Natural killer cell (primary cell): ENCODE measurements around the gene APOBEC3A. TPM values are rescaled to one million over a fixed set of nuclear protein-coding genes. Genes with fewer than 3 reads are reported as not detected.
A peak's percentile ranks its signal among the peaks of the same experiment; 100 is the strongest.

Experiments used
- ATAC-seq, 3 donors: fragments of 150-1000 bp in 2 of 3; fragments of 200-7000 bp in 1 of 3; cut with Tn5 transposase; 1 replicate in 1 of 3; 2 replicates in 2 of 3; pipeline ENCODE4 v1.10.0; 2021; ENCODE audit warnings: mild to moderate bottlenecking in 2 of 3, moderate library complexity in 2 of 3
- DNase-seq, 2 donors: peaks; one replicate each; pipeline versions ENCODE4 v3.0.0 to v3.0.0-alpha.2; 2013 to 2021; ENCODE audit warnings: mixed read lengths in 1 of 2
- H3K27ac ChIP-seq: one replicate; pipeline ENCODE4 v1.5.1; 2013; ENCODE audit warnings: mild to moderate bottlenecking, low read length
- H3K27me3 ChIP-seq: one replicate; pipeline ENCODE4 v1.6.1; 2013; ENCODE audit warnings: low read length; ENCODE audit not compliant: control insufficient read depth, insufficient read depth
- H3K36me3 ChIP-seq: one replicate; pipeline ENCODE4 v1.6.1; 2013; ENCODE audit warnings: low read length; ENCODE audit not compliant: control insufficient read depth, insufficient read depth
- H3K4me1 ChIP-seq: one replicate; pipeline ENCODE4 v1.6.1; 2013; ENCODE audit warnings: low read length; ENCODE audit not compliant: control insufficient read depth, insufficient read depth
- H3K4me3 ChIP-seq: one replicate; pipeline ENCODE4 v1.5.1; 2013; ENCODE audit warnings: low read length
- H3K9me3 ChIP-seq: one replicate; pipeline ENCODE4 v1.6.1; 2013; ENCODE audit warnings: low read length; ENCODE audit not compliant: control insufficient read depth, insufficient read depth
- H3K27ac Mint-ChIP-seq, 2 donors: one replicate each; pipeline ENCODE4 v1.8.0; 2022; ENCODE audit warnings: mild to moderate bottlenecking in 2 of 2, mixed read lengths in 2 of 2, moderate library complexity in 1 of 2
- H3K27me3 Mint-ChIP-seq, 2 donors: one replicate each; pipeline ENCODE4 v1.8.0; 2022; ENCODE audit warnings: low read depth in 2 of 2, mixed read lengths in 2 of 2
- H3K36me3 Mint-ChIP-seq: one replicate; pipeline ENCODE4 v1.8.0; 2022; ENCODE audit warnings: mixed read lengths
- H3K4me1 Mint-ChIP-seq, 2 donors: one replicate each; pipeline ENCODE4 v1.8.0; 2022; ENCODE audit warnings: mixed read lengths in 2 of 2
- H3K4me3 Mint-ChIP-seq: one replicate; pipeline ENCODE4 v1.8.0; 2022; ENCODE audit warnings: mild to moderate bottlenecking, moderate library complexity, mixed read lengths
- H3K9me3 Mint-ChIP-seq, 2 donors: one replicate each; pipeline ENCODE4 v1.8.0; 2022; ENCODE audit warnings: mixed read lengths in 2 of 2
- WGBS: methylation state at CpG from one replicate; pipeline ENCODE4 v1.1.7; 2013; ENCODE audit warnings: missing lambda C conversion rate; ENCODE audit not compliant: insufficient coverage; 5-methylcytosine and 5-hydroxymethylcytosine counted together
- intact Hi-C: fragments of 100-400 bp; cut with micrococcal nuclease; formaldehyde crosslinking; loops from one replicate; pipeline ENCODE4 v1.14.2; 2022
- total RNA-seq, 4 donors: library from RNA; stranded (reverse); fragments of 120-200 nt in 1 of 4; gene quantifications; one replicate each; pipeline versions ENCODE4 v1.2.3 to v1.2.4, GENCODE V29; 2013 to 2022
- TF ChIP-seq, protein P1 (sequence below): fragments of 200-600 bp; IDR thresholded peaks from one replicate; pipeline ENCODE4 v1.8.0; 2022; ENCODE audit warnings: antibody characterized with exemption

The APOBEC3A gene
- total RNA-seq, 3 donors from 2014 or later (not counting 1 experiment from before 2014, with no cell fraction given), result 0.66 to 48.1 (median 4.3) TPM

DNA sequence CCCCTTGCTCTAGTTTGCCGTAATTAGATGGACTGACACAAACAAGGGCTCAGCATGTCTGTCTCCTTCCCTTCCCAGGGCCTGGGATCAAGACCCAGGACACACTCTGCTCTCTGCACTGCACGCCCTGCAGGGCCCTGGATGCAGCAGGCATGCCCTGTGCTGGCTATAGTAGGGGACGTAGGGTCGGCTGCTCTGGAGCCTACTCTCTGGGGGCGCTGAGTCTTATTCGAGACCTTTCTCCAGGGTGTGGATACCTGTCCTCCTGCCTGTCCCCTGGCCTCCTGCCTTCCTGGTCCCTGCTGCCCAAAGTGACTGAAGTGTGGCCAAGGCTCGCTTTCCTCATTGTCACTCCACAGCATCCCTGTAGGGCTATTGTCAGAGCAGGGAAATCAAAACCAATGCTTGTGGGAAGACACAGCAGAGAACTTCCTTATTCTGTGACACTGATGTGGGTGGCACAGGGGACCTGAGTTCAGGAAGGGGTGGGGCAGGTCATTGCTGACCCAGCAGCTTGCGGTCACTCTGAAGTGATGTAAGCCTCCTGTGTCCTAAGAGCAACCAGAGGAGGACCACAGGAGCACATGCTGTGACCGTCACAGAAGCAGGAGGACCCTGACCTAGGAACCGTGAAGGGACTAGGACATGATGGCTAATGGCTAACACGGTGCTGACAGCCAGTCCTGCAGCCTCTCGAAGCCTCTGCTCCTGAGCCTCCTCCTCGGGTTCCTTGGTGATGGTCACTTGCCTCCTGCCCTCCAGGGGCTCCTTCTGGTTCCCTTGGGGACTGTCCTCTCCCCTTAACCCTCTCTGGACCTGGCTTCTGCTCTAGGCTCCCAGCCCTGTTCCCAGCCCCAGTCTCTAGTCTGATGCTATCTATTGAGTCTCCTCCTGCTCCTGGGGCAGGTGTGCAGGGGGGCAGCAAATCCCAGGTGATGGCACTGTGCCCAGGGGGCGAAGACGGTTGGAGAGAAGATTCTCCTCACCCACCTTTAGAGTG lies 10.3 kb downstream of the APOBEC3A start:
- ATAC-seq (peak in 2 of 3 donors; percentile 38 to 89), DNase-seq (no peak)
- no peak overlapping the region for H3K4me3 Mint-ChIP-seq
- no peaks in the 10 kb centered on the region for H3K36me3 ChIP-seq
- H3K27ac ChIP-seq, result peak overlapping the region; percentile 34
- peaks cover 26% of the 10 kb centered on the region for H3K4me1 ChIP-seq
- TF ChIP-seq, protein P1, sequence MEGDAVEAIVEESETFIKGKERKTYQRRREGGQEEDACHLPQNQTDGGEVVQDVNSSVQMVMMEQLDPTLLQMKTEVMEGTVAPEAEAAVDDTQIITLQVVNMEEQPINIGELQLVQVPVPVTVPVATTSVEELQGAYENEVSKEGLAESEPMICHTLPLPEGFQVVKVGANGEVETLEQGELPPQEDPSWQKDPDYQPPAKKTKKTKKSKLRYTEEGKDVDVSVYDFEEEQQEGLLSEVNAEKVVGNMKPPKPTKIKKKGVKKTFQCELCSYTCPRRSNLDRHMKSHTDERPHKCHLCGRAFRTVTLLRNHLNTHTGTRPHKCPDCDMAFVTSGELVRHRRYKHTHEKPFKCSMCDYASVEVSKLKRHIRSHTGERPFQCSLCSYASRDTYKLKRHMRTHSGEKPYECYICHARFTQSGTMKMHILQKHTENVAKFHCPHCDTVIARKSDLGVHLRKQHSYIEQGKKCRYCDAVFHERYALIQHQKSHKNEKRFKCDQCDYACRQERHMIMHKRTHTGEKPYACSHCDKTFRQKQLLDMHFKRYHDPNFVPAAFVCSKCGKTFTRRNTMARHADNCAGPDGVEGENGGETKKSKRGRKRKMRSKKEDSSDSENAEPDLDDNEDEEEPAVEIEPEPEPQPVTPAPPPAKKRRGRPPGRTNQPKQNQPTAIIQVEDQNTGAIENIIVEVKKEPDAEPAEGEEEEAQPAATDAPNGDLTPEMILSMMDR, result no peak
- peaks cover 0 to 10% of the 10 kb centered on the region in 2 donors for H3K27me3 Mint-ChIP-seq
- no peaks in the 10 kb centered on the region for H3K9me3 ChIP-seq
- no peak overlapping the region for H3K4me3 ChIP-seq
- H3K27ac Mint-ChIP-seq, result peak overlapping the region in 1 of 2 donors; percentile 48
- intact Hi-C loops, result no loop called here
- no peaks in the 10 kb centered on the region for H3K9me3 Mint-ChIP-seq
- no peaks in the 10 kb centered on the region for H3K36me3 Mint-ChIP-seq
- 66% methylated on average over 15 of the region's 15 CpGs for WGBS
- H3K4me1 Mint-ChIP-seq, result peaks cover 0 to 6% of the 10 kb centered on the region in 2 donors
- H3K27me3 ChIP-seq, result no peaks in the 10 kb centered on the region

DNA sequence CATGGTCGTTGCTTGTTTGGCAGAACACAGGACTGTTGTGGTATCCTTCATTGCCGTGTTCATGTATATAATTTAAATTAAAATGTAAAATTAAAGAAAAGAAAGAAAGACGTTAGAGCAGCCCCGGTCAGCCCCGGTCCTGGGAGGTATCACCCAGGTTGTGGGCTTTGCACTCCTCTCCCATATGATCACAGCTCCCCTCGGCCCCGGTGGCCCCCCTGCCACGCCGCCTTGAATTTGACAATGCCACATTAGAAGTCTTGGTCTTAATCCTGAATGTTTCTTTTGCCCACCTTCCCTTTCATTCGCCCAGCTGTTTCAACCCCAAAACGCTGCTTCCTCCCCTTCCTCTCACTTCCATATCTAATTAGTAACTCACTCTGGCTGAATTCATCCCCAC lies 11.4 kb downstream of the APOBEC3A start:
- no peak overlapping the region for H3K4me3 Mint-ChIP-seq
- DNase-seq, result no peak
- intact Hi-C loops, result no loop called here
- TF ChIP-seq, protein P1, result no peak
- H3K9me3 Mint-ChIP-seq, result no peaks in the 10 kb centered on the region
- Histone ChIP-seq H3K4me3 (no peak overlapping the region), H3K4me1 (peaks cover 31% of the 10 kb centered on the region), H3K27me3 (no peaks in the 10 kb centered on the region), H3K27ac (no peak overlapping the region), H3K9me3 (no peaks in the 10 kb centered on the region), H3K36me3 (no peaks in the 10 kb centered on the region)
- H3K4me1 Mint-ChIP-seq, result peaks cover 0 to 6% of the 10 kb centered on the region in 2 donors
- peaks cover 0 to 10% of the 10 kb centered on the region in 2 donors for H3K27me3 Mint-ChIP-seq
- H3K36me3 Mint-ChIP-seq, result no peaks in the 10 kb centered on the region
- WGBS, result 81% methylated on average over 10 of the region's 11 CpGs
- ATAC-seq, result no peak
- H3K27ac Mint-ChIP-seq, result no peak overlapping the region

DNA sequence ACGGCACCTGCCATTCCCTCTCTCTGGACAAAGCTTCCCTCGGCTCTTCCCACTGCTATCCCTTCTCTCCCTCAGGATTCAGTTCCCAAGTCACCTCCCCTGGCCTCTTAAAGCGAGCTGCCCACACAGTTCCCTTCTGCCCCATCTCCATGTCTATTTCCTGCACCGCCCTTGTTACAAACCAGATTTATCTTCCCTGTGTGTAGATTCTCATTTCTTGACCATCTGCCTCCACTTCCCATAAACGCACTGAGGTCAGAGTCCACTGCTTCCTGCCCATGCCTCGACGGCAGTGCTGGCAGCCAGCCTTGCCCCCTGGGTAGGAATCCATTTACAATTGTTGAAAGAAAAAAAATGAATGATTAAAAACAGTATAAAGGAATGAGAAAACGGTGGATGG lies 13.1 kb downstream of the APOBEC3A start:
- 47% methylated on average over 8 of the region's 8 CpGs for WGBS
- peaks cover 0 to 6% of the 10 kb centered on the region in 2 donors for H3K4me1 Mint-ChIP-seq
- Histone ChIP-seq H3K4me3 (no peak overlapping the region), H3K4me1 (peaks cover 32% of the 10 kb centered on the region), H3K27me3 (no peaks in the 10 kb centered on the region), H3K27ac (no peak overlapping the region), H3K9me3 (no peaks in the 10 kb centered on the region), H3K36me3 (no peaks in the 10 kb centered on the region)
- peaks cover 0 to 10% of the 10 kb centered on the region in 2 donors for H3K27me3 Mint-ChIP-seq
- no peak for ATAC-seq
- DNase-seq, result no peak
- intact Hi-C loops, result no loop called here
- no peaks in the 10 kb centered on the region for H3K9me3 Mint-ChIP-seq
- H3K4me3 Mint-ChIP-seq, result no peak overlapping the region
- H3K36me3 Mint-ChIP-seq, result no peaks in the 10 kb centered on the region
- no peak overlapping the region for H3K27ac Mint-ChIP-seq
- TF ChIP-seq, protein P1, result no peak
